ENCODE data around the gene ZNF511.

DNA sequence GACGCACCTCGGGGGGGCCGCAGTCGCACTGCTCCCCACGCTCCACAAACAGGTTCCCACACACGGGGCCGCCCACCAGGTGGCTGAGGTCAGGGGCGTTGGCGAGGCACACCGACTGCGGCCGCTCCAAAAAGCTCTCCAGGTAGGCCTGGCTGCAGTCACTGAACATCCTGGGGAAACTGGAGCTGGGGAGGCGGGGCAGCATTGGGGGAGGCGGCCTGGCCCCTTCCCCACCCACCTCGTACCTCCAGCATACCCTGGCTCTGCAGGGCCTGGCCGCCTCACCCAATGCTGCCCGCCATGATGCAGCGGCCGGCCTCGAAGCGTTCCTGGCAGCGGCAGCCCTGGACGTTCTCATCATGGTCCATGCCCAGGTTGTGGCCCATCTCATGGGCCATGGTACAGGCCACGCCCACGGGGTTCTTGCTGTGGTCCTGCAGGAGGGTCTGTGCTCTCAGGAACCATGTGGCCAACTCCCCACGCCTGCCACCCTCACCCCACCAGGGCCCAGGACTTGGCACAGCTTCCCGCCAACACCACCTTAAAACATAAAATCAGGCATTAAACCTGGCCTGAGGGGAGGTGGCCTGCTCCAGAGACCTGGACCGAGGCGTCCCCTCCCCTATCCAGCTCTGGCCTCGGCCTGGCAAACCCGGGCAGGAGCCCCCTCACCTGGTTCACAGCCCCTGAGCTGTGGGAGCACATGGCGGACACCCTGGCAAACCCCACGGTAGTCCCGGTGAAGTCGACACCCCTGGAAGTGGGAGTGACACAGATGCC lies 37.0 kb upstream of the ZNF511 start:
- TF ChIP-seq, protein P1, sequence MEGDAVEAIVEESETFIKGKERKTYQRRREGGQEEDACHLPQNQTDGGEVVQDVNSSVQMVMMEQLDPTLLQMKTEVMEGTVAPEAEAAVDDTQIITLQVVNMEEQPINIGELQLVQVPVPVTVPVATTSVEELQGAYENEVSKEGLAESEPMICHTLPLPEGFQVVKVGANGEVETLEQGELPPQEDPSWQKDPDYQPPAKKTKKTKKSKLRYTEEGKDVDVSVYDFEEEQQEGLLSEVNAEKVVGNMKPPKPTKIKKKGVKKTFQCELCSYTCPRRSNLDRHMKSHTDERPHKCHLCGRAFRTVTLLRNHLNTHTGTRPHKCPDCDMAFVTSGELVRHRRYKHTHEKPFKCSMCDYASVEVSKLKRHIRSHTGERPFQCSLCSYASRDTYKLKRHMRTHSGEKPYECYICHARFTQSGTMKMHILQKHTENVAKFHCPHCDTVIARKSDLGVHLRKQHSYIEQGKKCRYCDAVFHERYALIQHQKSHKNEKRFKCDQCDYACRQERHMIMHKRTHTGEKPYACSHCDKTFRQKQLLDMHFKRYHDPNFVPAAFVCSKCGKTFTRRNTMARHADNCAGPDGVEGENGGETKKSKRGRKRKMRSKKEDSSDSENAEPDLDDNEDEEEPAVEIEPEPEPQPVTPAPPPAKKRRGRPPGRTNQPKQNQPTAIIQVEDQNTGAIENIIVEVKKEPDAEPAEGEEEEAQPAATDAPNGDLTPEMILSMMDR (IDR thresholded peaks at IDR 0.05; ENCODE audit: low read depth, low read length), result no peak
- no peak for TF ChIP-seq POLR2A (IDR thresholded peaks at IDR 0.05; ENCODE audit: extremely low read depth, insufficient read length)

Measured in NB4 (cell line).